OCI-LY3 (cell line): ENCODE results near the gene ROR1.

Experiments used
- H2AFZ ChIP-seq: fragments of 200-600, 300-600 bp; shearing (Covaris generic); 2 replicates; pipeline ENCODE4 v1.6.0; 2014; ENCODE audit warnings: antibody characterized with exemption, low read depth, low read length
- H3K27ac ChIP-seq: fragments of 200-600, 300-600 bp; sonication (generic); 2 replicates; pipeline ENCODE4 v1.5.1; 2014; ENCODE audit warnings: mild to moderate bottlenecking, low read length, moderate library complexity, mixed read lengths
- H3K27me3 ChIP-seq: fragments of 200-600, 300-600 bp; sonication (generic); 2 replicates; pipeline ENCODE4 v1.6.1; 2014; ENCODE audit warnings: low read depth, low read length, mixed read lengths
- H3K36me3 ChIP-seq: fragments of 200-600, 300-600 bp; sonication (generic); replicated peaks from 2 replicates; pipeline ENCODE3; 2014; ENCODE audit warnings: low read depth, low read length, mixed read lengths
- H3K4me1 ChIP-seq: fragments of 300-600, 200-600 bp; sonication (generic); 2 replicates; pipeline ENCODE4 v1.6.1; 2014; ENCODE audit warnings: low read length, mixed read lengths
- H3K4me2 ChIP-seq: fragments of 200-600, 300-600 bp; sonication (generic); 2 replicates; pipeline ENCODE4 v1.6.1; 2014; ENCODE audit warnings: low read length, mixed read lengths
- H3K4me3 ChIP-seq: fragments of 300-600, 200-600 bp; sonication (generic); 2 replicates; pipeline ENCODE4 v1.5.1; 2014; ENCODE audit warnings: antibody characterized with exemption, mild to moderate bottlenecking, low read length, moderate library complexity
- H3K79me2 ChIP-seq: fragments of 300-600, 200-600 bp; shearing (Covaris generic); 2 replicates; pipeline ENCODE4 v1.6.1; 2014; ENCODE audit warnings: mild to moderate bottlenecking, low read length, mixed read lengths
- H3K9ac ChIP-seq: fragments of 300-600, 200-600 bp; shearing (Covaris generic); 2 replicates; pipeline ENCODE4 v1.6.0; 2014; ENCODE audit warnings: mild to moderate bottlenecking, low read length, moderate library complexity
- H3K9me3 ChIP-seq: fragments of 200-600, 300-600 bp; shearing (Covaris generic); 2 replicates; pipeline ENCODE4 v1.6.1; 2014; ENCODE audit warnings: low read length, mixed read lengths; ENCODE audit not compliant: insufficient read depth
- H4K20me1 ChIP-seq: fragments of 200-600, 300-600 bp; sonication (generic); 2 replicates; pipeline ENCODE4 v1.6.1; 2016; ENCODE audit warnings: low read length, mixed read lengths; ENCODE audit not compliant: insufficient read depth
- CTCF ChIP-seq: fragments of 200-600, 300-600 bp; sonication (generic); IDR thresholded peaks from 2 replicates; pipeline ENCODE4 v1.5.1; 2014; ENCODE audit warnings: antibody characterized with exemption, low read length, low read depth
- EZH2phosphoT487 ChIP-seq: fragments of 200-600 bp; shearing (Covaris generic); IDR thresholded peaks from 2 replicates; pipeline ENCODE4 v1.6.1; 2018; ENCODE audit warnings: antibody characterized with exemption, mixed run types, low read depth

The ROR1 gene

GRCh38 chr1:64029037-64029436, 255.2 kb downstream of the ROR1 start:
- TF ChIP-seq CTCF (no peak), EZH2phosphoT487 (no peak)
- no peaks in the 10 kb centered on the region for H3K9me3 ChIP-seq
- H3K27ac ChIP-seq, result no peak overlapping the region
- no peak overlapping the region for H3K9ac ChIP-seq
- no peak overlapping the region for H3K4me3 ChIP-seq
- no peaks in the 10 kb centered on the region for H3K27me3 ChIP-seq
- no peaks in the 10 kb centered on the region for H3K79me2 ChIP-seq
- no peaks in the 10 kb centered on the region for H4K20me1 ChIP-seq
- no peak overlapping the region for H2AFZ ChIP-seq
- H3K36me3 ChIP-seq, result no peaks in the 10 kb centered on the region
- H3K4me1 ChIP-seq, result no peaks in the 10 kb centered on the region
- H3K4me2 ChIP-seq, result no peak overlapping the region

GRCh38 chr1:64030411-64030810, 256.6 kb downstream of the ROR1 start:
- no peak for TF ChIP-seq EZH2phosphoT487
- no peak for TF ChIP-seq CTCF
- Histone ChIP-seq H3K27ac (no peak overlapping the region), H4K20me1 (no peaks in the 10 kb centered on the region), H3K4me2 (no peak overlapping the region), H3K36me3 (no peaks in the 10 kb centered on the region), H3K27me3 (no peaks in the 10 kb centered on the region), H2AFZ (no peak overlapping the region), H3K4me3 (no peak overlapping the region), H3K4me1 (no peaks in the 10 kb centered on the region), H3K9ac (no peak overlapping the region), H3K79me2 (no peaks in the 10 kb centered on the region), H3K9me3 (no peaks in the 10 kb centered on the region)

- no peak overlapping the region for H2AFZ ChIP-seq
- no peak overlapping the region for H3K27ac ChIP-seq
- no peaks in the 10 kb centered on the region for H3K36me3 ChIP-seq
- H4K20me1 ChIP-seq, result no peaks in the 10 kb centered on the region
- no peaks in the 10 kb centered on the region for H3K79me2 ChIP-seq
- no peak overlapping the region for H3K9ac ChIP-seq
- TF ChIP-seq EZH2phosphoT487 (no peak), CTCF (no peak)
- no peaks in the 10 kb centered on the region for H3K9me3 ChIP-seq
- H3K4me3 ChIP-seq, result no peak overlapping the region
- no peaks in the 10 kb centered on the region for H3K27me3 ChIP-seq
- no peaks in the 10 kb centered on the region for H3K4me1 ChIP-seq
- no peak overlapping the region for H3K4me2 ChIP-seq
Measured at GRCh38 chr1:64031236-64031635, 257.4 kb downstream of the ROR1 start.

- Histone ChIP-seq H3K79me2 (no peaks in the 10 kb centered on the region), H3K4me2 (no peak overlapping the region), H3K27ac (no peak overlapping the region), H2AFZ (no peak overlapping the region), H3K9ac (no peak overlapping the region), H3K27me3 (no peaks in the 10 kb centered on the region), H3K36me3 (no peaks in the 10 kb centered on the region), H4K20me1 (no peaks in the 10 kb centered on the region), H3K9me3 (no peaks in the 10 kb centered on the region), H3K4me3 (no peak overlapping the region), H3K4me1 (no peaks in the 10 kb centered on the region)
- TF ChIP-seq EZH2phosphoT487 (no peak), CTCF (no peak)
Measured at GRCh38 chr1:64033667-64034220, 259.9 kb downstream of the ROR1 start.
